Activated naive CD8-positive, alpha-beta T cell treated with anti-CD3 and anti-CD28 coated beads for 36 hours (primary cell): ENCODE data around the gene OTOP2. TPM values are rescaled to one million over a fixed set of nuclear protein-coding genes. Genes with fewer than 3 reads are reported as not detected.
A peak's percentile ranks its signal among the peaks of the same experiment; 100 is the strongest.
"Not testable (repeated sequence)": the region's sequence is repeated elsewhere in the genome, so short reads cannot be mapped to it uniquely, and the experiment has no call there.

Source experiments
- DNase-seq: peaks from one replicate; pipeline ENCODE4 v3.0.0; 2021
- H3K27ac Mint-ChIP-seq: one replicate; pipeline ENCODE4 v1.8.0; 2022; ENCODE audit warnings: mild to moderate bottlenecking, moderate library complexity, mixed read lengths
- H3K27me3 Mint-ChIP-seq: one replicate; pipeline ENCODE4 v1.8.0; 2022; ENCODE audit warnings: mild to moderate bottlenecking, mixed read lengths
- H3K36me3 Mint-ChIP-seq: one replicate; pipeline ENCODE4 v1.8.0; 2021; ENCODE audit warnings: mild to moderate bottlenecking, mixed read lengths
- H3K4me1 Mint-ChIP-seq: one replicate; pipeline ENCODE4 v1.8.0; 2021; ENCODE audit warnings: mixed read lengths
- H3K4me3 Mint-ChIP-seq: one replicate; pipeline ENCODE4 v1.8.0; 2022; ENCODE audit warnings: mild to moderate bottlenecking, moderate library complexity, mixed read lengths
- H3K9me3 Mint-ChIP-seq: one replicate; pipeline ENCODE4 v1.8.0; 2022; ENCODE audit warnings: mixed read lengths
- total RNA-seq, 2 experiments: library from RNA; stranded (reverse); gene quantifications; one replicate each; pipeline ENCODE4 v1.2.3, GENCODE V29; 2021

OTOP2 gene
- total RNA-seq, 2 experiments from 2014 or later = not detected

GRCh38 chr17:74979408-74980146, 55.5 kb downstream of the OTOP2 start:
- no peak for DNase-seq
- no peak overlapping the region for H3K27ac Mint-ChIP-seq
- H3K36me3 Mint-ChIP-seq = no peaks in the 10 kb centered on the region
- H3K9me3 Mint-ChIP-seq = no peaks in the 10 kb centered on the region
- H3K4me3 Mint-ChIP-seq = no peak overlapping the region
- peaks cover 7% of the 10 kb centered on the region for H3K27me3 Mint-ChIP-seq
- H3K4me1 Mint-ChIP-seq = peaks cover 11% of the 10 kb centered on the region

- H3K36me3 Mint-ChIP-seq = no peaks in the 10 kb centered on the region
- H3K4me1 Mint-ChIP-seq = peaks cover 11% of the 10 kb centered on the region
- H3K27ac Mint-ChIP-seq = peak overlapping the region; percentile 69
- H3K4me3 Mint-ChIP-seq = peak overlapping the region; percentile 83
- peak; percentile 26 for DNase-seq
- peaks cover 10% of the 10 kb centered on the region for H3K27me3 Mint-ChIP-seq
- no peaks in the 10 kb centered on the region for H3K9me3 Mint-ChIP-seq
Measured at GRCh38 chr17:74981318-74981978, 57.4 kb downstream of the OTOP2 start.

- Mint-ChIP-seq H3K36me3 (no peaks in the 10 kb centered on the region), H3K4me3 (peak overlapping the region; percentile 83), H3K4me1 (peaks cover 18% of the 10 kb centered on the region), H3K9me3 (no peaks in the 10 kb centered on the region), H3K27me3 (peaks cover 12% of the 10 kb centered on the region), H3K27ac (peak overlapping the region; percentile 69)
- peak; percentile 84 for DNase-seq
Measured at GRCh38 chr17:74981979-74982662, 58.0 kb downstream of the OTOP2 start.

- H3K4me3 Mint-ChIP-seq = peak overlapping the region; percentile 83
- peaks cover 14% of the 10 kb centered on the region for H3K27me3 Mint-ChIP-seq
- not testable (repeated sequence) for DNase-seq, H3K9me3 Mint-ChIP-seq, H3K27ac Mint-ChIP-seq, H3K36me3 Mint-ChIP-seq
- H3K4me1 Mint-ChIP-seq = peaks cover 20% of the 10 kb centered on the region
Measured at GRCh38 chr17:74982663-74983313, 58.7 kb downstream of the OTOP2 start.

Other genes starting within 250 kb of the OTOP2 start
- not detected for gene CD300LF, start 211.3 kb upstream of the OTOP2 start, total RNA-seq
- 1 to 10 TPM; 1.8 TPM for gene RAB37, start 187.0 kb upstream of the OTOP2 start, total RNA-seq
- 100 to 1,000 TPM; 124 to 127 TPM for gene NHERF1, start 175.6 kb upstream of the OTOP2 start, total RNA-seq
- 10 to 100 TPM; 39.9 to 41.6 TPM for gene NAT9, start 147.9 kb upstream of the OTOP2 start, total RNA-seq
- not detected for gene GRIN2C, start 64.4 kb upstream of the OTOP2 start, total RNA-seq
- gene FDXR, start 51.3 kb upstream of the OTOP2 start, total RNA-seq = 10 to 100 TPM; 13.3 to 14.6 TPM
- not detected for gene FADS6, start 30.6 kb upstream of the OTOP2 start, total RNA-seq
- gene USH1G, start 1.0 kb upstream of the OTOP2 start, total RNA-seq = not detected
- not detected for gene OTOP3, start 11.6 kb downstream of the OTOP2 start, total RNA-seq
- gene HID1, start 48.5 kb downstream of the OTOP2 start, total RNA-seq = 1 to 10 TPM; 1.6 to 1.9 TPM
- 1 to 10 TPM in 1 of 2 experiments, under 1 TPM in 1; 0.74 to 1.2 TPM for gene CDR2L, start 63.4 kb downstream of the OTOP2 start, total RNA-seq
- 10 to 100 TPM; 64.4 to 69.0 TPM for gene MRPL58, start 88.4 kb downstream of the OTOP2 start, total RNA-seq
- gene ATP5PD, start 122.7 kb downstream of the OTOP2 start, total RNA-seq = 100 to 1,000 TPM; 185 to 189 TPM
- gene KCTD2, start 123.0 kb downstream of the OTOP2 start, total RNA-seq = 10 to 100 TPM; 14.1 to 14.7 TPM
- 1 to 10 TPM; 2.1 TPM for gene SLC16A5, start 163.7 kb downstream of the OTOP2 start, total RNA-seq
- 1 to 10 TPM; 6.5 to 6.6 TPM for gene ARMC7, start 185.7 kb downstream of the OTOP2 start, total RNA-seq
- gene NT5C, start 207.5 kb downstream of the OTOP2 start, total RNA-seq = 10 to 100 TPM; 71.2 to 74.8 TPM
- gene JPT1, start 230.2 kb downstream of the OTOP2 start, total RNA-seq = 100 to 1,000 TPM; 245 to 250 TPM